Esophagus squamous epithelium (tissue), 5 donors: Measurements from ENCODE around the gene TBC1D19. TPM values are rescaled to one million over a fixed set of nuclear protein-coding genes. Genes with fewer than 3 reads are reported as not detected.

Source experiments
- DNase-seq: peaks from one replicate; lab custom pipeline; 2025; lab: John Stamatoyannopoulos, UW
- H3K27ac ChIP-seq, 4 donors: fragments of 200-600 bp; sonication (generic); one replicate each; pipeline ENCODE4 v1.5.1; 2016 to 2019; ENCODE audit warnings: mild to moderate bottlenecking in 1 of 4
- H3K27me3 ChIP-seq, 4 donors: fragments of 200-600 bp; sonication (generic); 1 replicate in 3 of 4; 2 replicates in 1 of 4; pipeline versions ENCODE4 v1.5.1 to v1.6.0; 2017 to 2021; ENCODE audit warnings: antibody characterized with exemption in 1 of 4
- H3K36me3 ChIP-seq, 3 donors: fragments of 200-600 bp; sonication (generic); one replicate each; pipeline ENCODE4 v1.5.1; 2016 to 2019
- H3K4me1 ChIP-seq, 3 donors: fragments of 200-600 bp; sonication (generic); one replicate each; pipeline ENCODE4 v1.5.1; 2017 to 2019
- H3K4me3 ChIP-seq, 4 donors: fragments of 200-600 bp; sonication (generic); 1 replicate in 3 of 4; 2 replicates in 1 of 4; pipeline ENCODE4 v1.5.1; 2016 to 2019; ENCODE audit warnings: mild to moderate bottlenecking in 2 of 4, moderate library complexity in 1 of 4
- H3K9me3 ChIP-seq, 3 donors: fragments of 200-600 bp; sonication (generic); one replicate each; pipeline ENCODE4 v1.5.1; 2016 to 2019
- POLR2A ChIP-seq, 4 donors: fragments of 450-650 bp; IDR thresholded peaks; one replicate each; pipeline ENCODE4 v1.6.1; 2017; ENCODE audit warnings: antibody characterized with exemption in 4 of 4, mild to moderate bottlenecking in 4 of 4, moderate library complexity in 3 of 4
- WGBS, 2 donors: methylation state at CpG; one replicate each; pipeline ENCODE4 v1.1.5; 2018; 5-methylcytosine and 5-hydroxymethylcytosine counted together
- intact Hi-C: fragments of 100-400 bp; cut with DNase I; formaldehyde crosslinking; loops from one replicate; pipeline ENCODE4 v1.15.0; 2022
- total RNA-seq, 4 donors: library from RNA; depleted of rRNA; stranded (reverse); fragments of >200 nt; gene quantifications; one replicate each; pipeline ENCODE4 v1.1.0, GENCODE V29; 2016
- TF ChIP-seq, protein P1 (sequence below), 6 experiments: fragments of 450-650 bp in 4 of 6; fragments of 200-600 bp in 2 of 6; sonication (generic) in 2 of 6; IDR thresholded peaks; one replicate each; pipeline ENCODE4 v1.5.1; 2016 to 2019; ENCODE audit warnings: antibody characterized with exemption in 6 of 6, mild to moderate bottlenecking in 4 of 6, moderate library complexity in 4 of 6
- donor health status: DM: yes; HTN: yes; CAD: no.

The TBC1D19 gene
- total RNA-seq, 4 donors from 2014 or later: 3.9 to 9.8 (median 5.3) TPM

DNA sequence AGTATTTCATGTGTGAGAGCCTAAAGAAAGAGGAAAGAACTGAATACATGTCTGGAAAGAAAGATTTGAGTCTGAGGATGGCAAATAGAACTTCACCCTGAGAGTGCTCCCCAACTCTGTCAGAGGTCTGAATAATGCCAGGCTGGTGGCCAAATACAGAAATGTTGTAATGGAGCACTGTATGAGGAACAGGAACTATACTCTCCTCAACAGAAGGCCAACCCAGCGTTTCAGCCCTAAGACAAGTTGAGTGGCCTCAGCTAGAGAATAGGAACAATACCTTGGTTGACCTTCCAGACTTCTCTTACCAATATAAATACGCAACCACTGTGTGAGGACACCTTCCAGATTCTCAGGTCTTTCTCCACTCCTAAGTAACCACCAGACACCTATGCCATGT lies 182.3 kb downstream of the TBC1D19 start:
- WGBS, 2 donors: 78 to 86% methylated on average over 2 of the region's 2 CpGs
- Histone ChIP-seq H3K36me3 (peaks cover 0 to 1% (median 0%) of the 10 kb centered on the region in 3 donors), H3K4me1 (peaks cover 0 to 6% (median 0%) of the 10 kb centered on the region in 3 donors), H3K27ac (no peak overlapping the region), H3K27me3 (peaks cover 0 to 60% (median 0%) of the 10 kb centered on the region in 4 donors), H3K9me3 (no peaks in the 10 kb centered on the region), H3K4me3 (no peak overlapping the region)
- no peak for DNase-seq
- TF ChIP-seq, protein P1, sequence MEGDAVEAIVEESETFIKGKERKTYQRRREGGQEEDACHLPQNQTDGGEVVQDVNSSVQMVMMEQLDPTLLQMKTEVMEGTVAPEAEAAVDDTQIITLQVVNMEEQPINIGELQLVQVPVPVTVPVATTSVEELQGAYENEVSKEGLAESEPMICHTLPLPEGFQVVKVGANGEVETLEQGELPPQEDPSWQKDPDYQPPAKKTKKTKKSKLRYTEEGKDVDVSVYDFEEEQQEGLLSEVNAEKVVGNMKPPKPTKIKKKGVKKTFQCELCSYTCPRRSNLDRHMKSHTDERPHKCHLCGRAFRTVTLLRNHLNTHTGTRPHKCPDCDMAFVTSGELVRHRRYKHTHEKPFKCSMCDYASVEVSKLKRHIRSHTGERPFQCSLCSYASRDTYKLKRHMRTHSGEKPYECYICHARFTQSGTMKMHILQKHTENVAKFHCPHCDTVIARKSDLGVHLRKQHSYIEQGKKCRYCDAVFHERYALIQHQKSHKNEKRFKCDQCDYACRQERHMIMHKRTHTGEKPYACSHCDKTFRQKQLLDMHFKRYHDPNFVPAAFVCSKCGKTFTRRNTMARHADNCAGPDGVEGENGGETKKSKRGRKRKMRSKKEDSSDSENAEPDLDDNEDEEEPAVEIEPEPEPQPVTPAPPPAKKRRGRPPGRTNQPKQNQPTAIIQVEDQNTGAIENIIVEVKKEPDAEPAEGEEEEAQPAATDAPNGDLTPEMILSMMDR (IDR thresholded peaks at IDR 0.05): no peak
- TF ChIP-seq POLR2A (IDR thresholded peaks at IDR 0.05): no peak
- intact Hi-C loops: no loop called here

DNA sequence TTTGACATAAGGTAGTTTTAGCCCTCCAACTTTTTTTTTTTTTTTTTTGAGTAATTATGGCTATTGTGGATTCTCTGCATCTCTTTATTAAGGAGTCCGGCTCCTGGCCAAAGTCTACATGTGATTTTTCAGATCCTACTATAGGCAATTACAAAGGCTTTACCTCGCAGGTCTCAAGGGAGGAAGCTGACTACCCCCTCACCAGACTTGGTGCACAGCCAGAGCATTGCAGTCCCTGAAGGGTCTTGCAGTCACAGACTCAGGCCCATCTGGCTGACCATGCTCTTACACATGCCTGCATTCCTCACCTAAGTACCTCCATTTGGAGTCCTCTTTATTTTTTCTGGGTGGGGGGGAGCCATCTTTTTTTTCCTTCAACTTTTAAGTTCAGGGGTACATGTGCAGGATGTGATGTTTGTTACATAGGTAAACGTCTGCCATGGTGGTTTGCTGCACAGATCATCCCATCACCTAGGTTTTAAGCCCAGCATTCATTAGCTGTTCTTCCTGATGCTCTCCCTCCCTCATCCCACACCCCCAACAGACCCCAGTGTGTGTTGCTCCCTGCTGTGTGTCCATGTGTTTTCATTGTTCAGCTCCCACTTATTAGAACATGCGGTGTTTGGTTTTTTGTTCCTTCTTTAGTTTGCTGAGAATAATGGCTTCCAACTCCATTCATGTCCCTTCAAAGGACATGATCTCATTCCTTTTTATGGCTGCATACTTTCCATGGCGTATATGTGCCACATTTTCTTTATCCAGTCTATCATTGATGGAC lies 188.4 kb downstream of the TBC1D19 start:
- H3K4me1 ChIP-seq: peaks cover 0 to 6% (median 0%) of the 10 kb centered on the region in 3 donors
- TF ChIP-seq POLR2A (IDR thresholded peaks at IDR 0.05): no peak
- TF ChIP-seq, protein P1 (IDR thresholded peaks at IDR 0.05): no peak
- intact Hi-C loops: no loop called here

DNA sequence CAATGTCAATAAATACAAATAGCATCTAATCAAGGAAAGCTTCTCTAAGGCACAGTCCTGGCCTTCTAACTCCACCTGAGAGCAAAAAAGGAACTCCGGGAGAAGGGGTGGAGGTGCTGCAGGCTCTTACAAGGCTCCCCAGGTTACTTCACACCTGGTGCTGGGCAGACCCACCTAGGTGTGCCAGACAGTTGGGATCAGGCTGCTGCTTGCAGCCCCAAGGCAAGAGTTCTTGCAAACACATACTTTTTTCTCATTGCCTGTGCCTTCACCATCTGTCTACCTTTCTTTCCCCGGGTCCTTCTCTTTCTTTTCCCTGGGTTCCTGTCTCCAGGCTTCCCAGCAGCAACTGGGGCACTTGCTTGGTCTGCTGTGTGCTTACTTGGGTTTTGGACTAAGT lies 195.3 kb downstream of the TBC1D19 start:
- Histone ChIP-seq H3K27me3 (peaks cover 0 to 58% (median 0%) of the 10 kb centered on the region in 4 donors), H3K9me3 (peaks cover 0 to 6% (median 6%) of the 10 kb centered on the region in 3 donors), H3K4me3 (no peak overlapping the region), H3K4me1 (peaks cover 15 to 54% (median 16%) of the 10 kb centered on the region in 3 donors), H3K27ac (peak overlapping the region in 3 of 4 donors; percentile 8 to 45 (median 30)), H3K36me3 (peaks cover 0 to 14% (median 5%) of the 10 kb centered on the region in 3 donors)
- TF ChIP-seq POLR2A (IDR thresholded peaks at IDR 0.05): no peak
- TF ChIP-seq, protein P1 (IDR thresholded peaks at IDR 0.05): no peak
- no peak for DNase-seq
- intact Hi-C loops: no loop called here
- WGBS, 2 donors: 28 to 55% methylated on average over 2 of the region's 2 CpGs

More for the DNA sequence above, 188.4 kb downstream of the TBC1D19 start:
- 81 to 82% methylated on average over 5 of the region's 5 CpGs for WGBS, 2 donors
- no peak overlapping the region for H3K27ac ChIP-seq
- no peak overlapping the region for H3K4me3 ChIP-seq
- H3K36me3 ChIP-seq: peaks cover 0 to 36% (median 5%) of the 10 kb centered on the region in 3 donors
- peaks cover 0 to 65% (median 0%) of the 10 kb centered on the region in 4 donors for H3K27me3 ChIP-seq
- DNase-seq: no peak
- peaks cover 0 to 14% (median 11%) of the 10 kb centered on the region in 3 donors for H3K9me3 ChIP-seq

DNA sequence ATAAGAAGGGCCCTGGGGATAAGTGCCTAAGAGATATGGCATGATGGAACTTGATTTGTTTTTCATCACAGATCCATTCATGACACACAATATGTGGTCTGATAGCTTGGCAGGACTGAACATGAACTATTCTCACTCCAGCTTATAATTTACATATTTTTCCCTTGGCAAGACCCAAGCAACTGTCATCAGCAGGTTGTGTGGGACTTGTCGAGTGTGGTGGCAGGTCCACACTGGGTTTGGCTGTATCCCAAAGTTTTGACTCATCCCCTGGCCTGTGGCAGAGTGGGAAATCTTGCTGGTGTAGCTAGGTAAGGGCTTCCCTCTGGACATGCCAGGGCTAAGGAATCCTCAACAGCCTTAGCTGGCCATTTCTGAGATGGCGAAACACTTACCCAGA lies 195.8 kb downstream of the TBC1D19 start:
- H3K4me3 ChIP-seq: no peak overlapping the region
- peaks cover 0 to 11% (median 5%) of the 10 kb centered on the region in 3 donors for H3K36me3 ChIP-seq
- intact Hi-C loops: no loop called here
- peaks cover 0 to 5% (median 1%) of the 10 kb centered on the region in 3 donors for H3K9me3 ChIP-seq
- no peak for DNase-seq
- peaks cover 15 to 54% (median 16%) of the 10 kb centered on the region in 3 donors for H3K4me1 ChIP-seq
- TF ChIP-seq POLR2A (IDR thresholded peaks at IDR 0.05): no peak
- peak overlapping the region; percentile 8 to 45 (median 42) for H3K27ac ChIP-seq
- 33 to 53% methylated on average over 1 to 2 of the region's 2 CpGs for WGBS, 2 donors
- H3K27me3 ChIP-seq: peaks cover 0 to 58% (median 0%) of the 10 kb centered on the region in 4 donors

DNA sequence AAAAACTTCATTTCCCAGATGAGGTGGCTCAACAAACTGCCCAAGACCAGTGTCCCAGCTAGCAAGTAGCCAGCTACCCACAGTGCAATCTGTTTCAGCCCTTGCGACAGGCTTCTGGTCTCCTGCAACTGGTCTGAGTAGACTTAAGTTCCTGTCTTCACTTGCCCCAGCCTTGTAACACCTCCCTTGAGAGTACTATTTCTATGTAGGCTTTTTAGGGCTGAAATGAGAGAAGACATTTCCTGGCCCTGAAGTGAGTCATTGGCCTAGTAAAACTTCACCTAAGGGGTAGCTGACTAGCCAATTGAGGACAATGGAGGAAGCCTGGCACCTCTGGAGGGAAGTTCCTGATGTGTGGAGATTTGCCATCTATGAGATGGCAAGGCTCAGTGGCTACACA lies 196.7 kb downstream of the TBC1D19 start:
- intact Hi-C loops: no loop called here
- TF ChIP-seq, protein P1 (IDR thresholded peaks at IDR 0.05): no peak
- no peak for TF ChIP-seq POLR2A (IDR thresholded peaks at IDR 0.05)
- no peak for DNase-seq
- WGBS, 2 donors: 50% methylated on average over 1 of the region's 1 CpG; no CpG with 5 or more reads in 1 of the 2 donors
- H3K27ac ChIP-seq: peak overlapping the region; percentile 38 to 49 (median 45)
- H3K36me3 ChIP-seq: peaks cover 0 to 2% (median 0%) of the 10 kb centered on the region in 3 donors
- H3K4me3 ChIP-seq: no peak overlapping the region
- peaks cover 0 to 58% (median 0%) of the 10 kb centered on the region in 4 donors for H3K27me3 ChIP-seq
- peaks cover 15 to 54% (median 16%) of the 10 kb centered on the region in 3 donors for H3K4me1 ChIP-seq
- H3K9me3 ChIP-seq: no peaks in the 10 kb centered on the region
